GM10266 (cell line): ENCODE data around the gene NTF4.
"Not testable (repeated sequence)": the region's sequence is repeated elsewhere in the genome, so short reads cannot be mapped to it uniquely, and the experiment has no call there.

Source experiments
- DNase-seq: peaks from one replicate; pipeline ENCODE4 v3.0.0; 2012; ENCODE audit errors: extremely low spot score
- TF ChIP-seq, protein P1 (sequence below): IDR thresholded peaks from 2 replicates; pipeline ENCODE4 v1.5.1; 2012; ENCODE audit warnings: mild to moderate bottlenecking, low read depth; ENCODE audit not compliant: control insufficient read depth, insufficient read depth; ENCODE audit errors: missing control alignments

The NTF4 gene

DNA sequence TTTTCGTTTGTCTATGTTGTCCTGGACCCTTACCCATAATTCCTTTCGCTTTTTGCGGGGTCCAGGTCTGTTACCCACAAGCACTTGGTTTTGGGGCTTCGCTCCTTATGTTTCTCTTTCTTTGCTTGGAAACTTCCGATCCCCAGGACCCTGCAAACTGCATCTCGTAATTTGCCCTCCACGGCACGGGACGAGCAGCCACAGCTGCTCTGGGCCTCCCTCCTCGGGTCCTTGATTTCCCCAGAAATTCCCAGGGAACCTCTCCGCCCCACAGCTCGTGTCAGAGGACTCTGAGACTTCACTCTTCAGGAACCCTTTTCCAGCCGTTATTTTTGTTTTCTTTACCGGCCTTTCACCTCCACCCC, 21.2 kb upstream of the NTF4 start:
- TF ChIP-seq, protein P1, sequence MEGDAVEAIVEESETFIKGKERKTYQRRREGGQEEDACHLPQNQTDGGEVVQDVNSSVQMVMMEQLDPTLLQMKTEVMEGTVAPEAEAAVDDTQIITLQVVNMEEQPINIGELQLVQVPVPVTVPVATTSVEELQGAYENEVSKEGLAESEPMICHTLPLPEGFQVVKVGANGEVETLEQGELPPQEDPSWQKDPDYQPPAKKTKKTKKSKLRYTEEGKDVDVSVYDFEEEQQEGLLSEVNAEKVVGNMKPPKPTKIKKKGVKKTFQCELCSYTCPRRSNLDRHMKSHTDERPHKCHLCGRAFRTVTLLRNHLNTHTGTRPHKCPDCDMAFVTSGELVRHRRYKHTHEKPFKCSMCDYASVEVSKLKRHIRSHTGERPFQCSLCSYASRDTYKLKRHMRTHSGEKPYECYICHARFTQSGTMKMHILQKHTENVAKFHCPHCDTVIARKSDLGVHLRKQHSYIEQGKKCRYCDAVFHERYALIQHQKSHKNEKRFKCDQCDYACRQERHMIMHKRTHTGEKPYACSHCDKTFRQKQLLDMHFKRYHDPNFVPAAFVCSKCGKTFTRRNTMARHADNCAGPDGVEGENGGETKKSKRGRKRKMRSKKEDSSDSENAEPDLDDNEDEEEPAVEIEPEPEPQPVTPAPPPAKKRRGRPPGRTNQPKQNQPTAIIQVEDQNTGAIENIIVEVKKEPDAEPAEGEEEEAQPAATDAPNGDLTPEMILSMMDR = no peak
- no peak for DNase-seq

DNA sequence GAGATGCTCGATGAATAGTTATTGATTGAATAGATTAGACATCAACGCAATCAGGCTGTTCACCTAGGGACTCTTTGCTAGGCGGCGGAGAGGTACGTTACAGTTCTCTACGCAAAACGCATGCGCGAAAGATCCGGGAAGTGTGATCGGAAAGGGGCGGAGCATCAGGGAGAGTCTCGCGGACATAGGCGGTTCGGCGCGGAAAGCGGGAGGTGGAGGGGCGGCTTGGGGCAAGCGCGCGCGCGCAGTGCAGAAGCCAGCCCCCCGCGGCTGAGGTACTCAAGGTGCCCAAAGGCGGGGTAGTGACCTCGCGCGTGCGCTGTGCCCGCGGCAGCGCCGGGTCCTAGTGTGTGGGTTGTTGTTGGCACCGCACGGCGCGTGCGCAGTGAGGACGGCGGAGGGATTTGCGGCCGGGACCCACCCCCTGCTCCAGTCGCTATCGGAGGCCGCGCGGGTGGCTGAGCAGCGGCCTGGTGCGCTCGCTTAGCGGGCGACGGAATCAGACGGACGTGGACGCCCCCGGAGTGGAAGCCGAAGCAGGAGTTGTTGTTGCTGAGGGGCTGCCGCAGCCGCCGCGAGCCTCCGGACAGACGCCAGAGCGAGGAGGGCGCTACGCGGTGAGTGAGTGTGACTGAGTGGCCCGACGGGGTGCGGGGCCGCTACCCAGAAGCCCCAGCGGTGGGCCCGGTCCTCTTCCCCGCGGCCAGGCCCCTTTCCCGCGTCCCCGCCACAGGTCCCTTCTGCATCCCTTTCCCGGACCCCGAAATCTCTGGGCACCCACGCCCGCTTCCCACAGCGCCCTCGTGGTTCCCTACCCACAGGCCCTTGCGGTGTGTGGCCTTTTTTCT, 20.6 kb upstream of the NTF4 start, which contains the start of gene SNRNP70:
SNRNP70 (plus strand) TSS at position 432 of the 848 bp plus-strand sequence. CDS start 964 bp downstream, outside the sequence.
- peak; percentile 99 for DNase-seq
- TF ChIP-seq, protein P1 = no peak

DNA sequence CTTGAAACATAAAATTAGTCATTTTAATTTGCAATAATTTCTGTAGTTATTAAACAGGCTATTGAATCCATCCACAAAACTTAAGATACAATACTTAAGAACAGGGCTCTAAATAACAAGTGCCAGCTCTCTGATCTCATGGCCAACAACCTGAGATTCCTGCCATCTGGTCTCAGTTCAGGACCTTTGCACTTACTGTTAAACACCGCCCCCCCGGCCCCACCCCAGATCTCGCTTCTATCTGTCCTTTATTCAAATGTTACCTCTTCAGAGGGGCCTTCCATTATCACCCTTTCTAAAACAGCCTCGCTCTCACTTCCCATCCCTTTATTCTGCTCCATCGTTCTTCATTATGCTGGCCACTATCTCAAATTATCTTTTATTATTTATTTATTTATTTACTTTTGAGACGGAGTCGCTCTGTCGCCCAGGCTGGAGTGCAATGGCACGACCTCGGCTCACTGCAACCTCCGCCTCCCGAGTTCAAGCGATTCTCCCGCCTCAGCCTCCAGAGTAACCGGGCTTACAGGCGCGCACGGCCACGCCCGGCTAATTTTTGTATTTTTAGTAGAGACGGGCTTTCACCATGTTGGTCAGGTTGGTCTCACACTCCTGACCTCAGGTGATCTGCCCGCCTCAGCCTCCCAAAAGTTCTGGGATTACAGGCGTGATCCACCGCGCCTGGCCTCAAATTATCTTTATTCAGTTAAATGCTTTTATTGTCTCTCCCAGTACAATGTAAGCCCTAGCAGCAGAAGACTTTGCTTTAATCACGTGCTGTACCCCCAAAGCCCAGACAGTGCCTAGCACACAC, 19.8 kb upstream of the NTF4 start:
- TF ChIP-seq, protein P1 = no peak
- DNase-seq = no peak

DNA sequence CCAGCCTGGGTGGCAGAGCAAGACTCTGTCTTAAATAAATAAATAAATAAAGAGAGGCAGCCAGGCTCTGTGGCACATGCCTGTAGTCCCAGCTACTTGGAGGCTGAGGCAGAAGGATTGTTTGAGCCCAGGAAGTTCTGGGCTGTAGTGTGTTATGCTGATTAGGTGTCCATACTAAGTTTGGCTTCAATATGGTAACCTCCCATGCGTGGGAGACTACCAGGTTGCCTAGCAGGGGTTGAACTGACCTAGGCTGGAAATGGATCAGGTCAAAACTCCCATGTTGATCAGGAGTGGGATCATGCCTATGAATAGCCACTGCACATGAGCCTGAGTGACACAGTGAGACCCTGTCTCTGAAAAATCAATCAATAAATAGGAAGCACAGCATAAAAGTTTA, 16.7 kb upstream of the NTF4 start:
- DNase-seq = no peak

DNA sequence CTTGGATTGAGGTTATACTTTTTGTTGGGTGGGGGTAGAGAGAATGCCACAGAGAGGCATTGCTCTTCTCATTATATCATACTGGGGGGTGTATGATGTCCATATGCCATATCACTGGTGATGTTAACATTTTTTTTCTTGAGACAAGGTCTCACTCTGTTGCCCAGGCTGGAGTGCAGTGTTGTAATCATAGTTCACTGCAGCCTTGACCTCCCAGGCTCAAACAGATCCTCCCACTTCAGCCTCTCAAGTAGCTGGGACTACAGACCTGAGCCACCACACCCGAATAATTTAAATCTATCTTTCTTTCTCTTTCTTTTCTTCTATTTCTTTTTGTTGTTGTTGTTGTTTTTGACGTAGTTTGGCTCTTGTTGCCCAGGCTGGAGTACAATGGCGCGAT, 15.8 kb upstream of the NTF4 start:
- no peak for DNase-seq
- TF ChIP-seq, protein P1 = no peak

More for the DNA sequence above, 16.7 kb upstream of the NTF4 start:
- TF ChIP-seq, protein P1 = no peak

DNA sequence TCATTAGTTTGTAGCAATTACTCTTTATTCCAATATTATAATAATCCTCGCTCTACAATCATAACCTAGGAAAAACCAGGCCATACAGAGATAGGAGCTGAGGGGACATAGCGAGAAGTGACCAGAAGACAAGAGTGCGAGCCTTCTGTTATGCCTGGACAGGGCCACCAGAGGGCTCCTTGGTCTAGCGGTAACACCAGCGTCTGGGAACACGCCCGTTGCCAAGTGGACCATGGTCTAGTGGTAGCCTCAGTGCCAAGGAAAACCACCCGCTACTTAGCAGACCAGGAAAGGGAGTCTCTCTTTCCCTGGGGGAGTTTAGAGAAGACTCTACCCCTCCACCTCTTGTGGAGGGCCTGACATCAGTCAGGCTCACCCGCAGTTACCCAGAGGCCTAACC, 10.3 kb upstream of the NTF4 start:
- not testable (repeated sequence) for DNase-seq
- TF ChIP-seq, protein P1 = peak; percentile 64
